DOHH2 (cell line): ENCODE results near the gene WDFY4.

ENCODE experiments used
- EZH2phosphoT487 ChIP-seq: fragments of 200-600 bp; sonication (generic); IDR thresholded peaks from 2 replicates; pipeline ENCODE4 v1.6.1; 2017; ENCODE audit warnings: borderline replicate concordance, mild to moderate bottlenecking, antibody characterized with exemption, low read length, moderate library complexity, mixed read lengths
- TF ChIP-seq, protein P1 (sequence below): fragments of 200-600 bp; sonication (generic); IDR thresholded peaks from one replicate; pipeline ENCODE4 v1.5.1; 2014; ENCODE audit warnings: antibody characterized with exemption, mild to moderate bottlenecking, low read depth, low read length; ENCODE audit not compliant: poor library complexity, severe bottlenecking

DNA sequence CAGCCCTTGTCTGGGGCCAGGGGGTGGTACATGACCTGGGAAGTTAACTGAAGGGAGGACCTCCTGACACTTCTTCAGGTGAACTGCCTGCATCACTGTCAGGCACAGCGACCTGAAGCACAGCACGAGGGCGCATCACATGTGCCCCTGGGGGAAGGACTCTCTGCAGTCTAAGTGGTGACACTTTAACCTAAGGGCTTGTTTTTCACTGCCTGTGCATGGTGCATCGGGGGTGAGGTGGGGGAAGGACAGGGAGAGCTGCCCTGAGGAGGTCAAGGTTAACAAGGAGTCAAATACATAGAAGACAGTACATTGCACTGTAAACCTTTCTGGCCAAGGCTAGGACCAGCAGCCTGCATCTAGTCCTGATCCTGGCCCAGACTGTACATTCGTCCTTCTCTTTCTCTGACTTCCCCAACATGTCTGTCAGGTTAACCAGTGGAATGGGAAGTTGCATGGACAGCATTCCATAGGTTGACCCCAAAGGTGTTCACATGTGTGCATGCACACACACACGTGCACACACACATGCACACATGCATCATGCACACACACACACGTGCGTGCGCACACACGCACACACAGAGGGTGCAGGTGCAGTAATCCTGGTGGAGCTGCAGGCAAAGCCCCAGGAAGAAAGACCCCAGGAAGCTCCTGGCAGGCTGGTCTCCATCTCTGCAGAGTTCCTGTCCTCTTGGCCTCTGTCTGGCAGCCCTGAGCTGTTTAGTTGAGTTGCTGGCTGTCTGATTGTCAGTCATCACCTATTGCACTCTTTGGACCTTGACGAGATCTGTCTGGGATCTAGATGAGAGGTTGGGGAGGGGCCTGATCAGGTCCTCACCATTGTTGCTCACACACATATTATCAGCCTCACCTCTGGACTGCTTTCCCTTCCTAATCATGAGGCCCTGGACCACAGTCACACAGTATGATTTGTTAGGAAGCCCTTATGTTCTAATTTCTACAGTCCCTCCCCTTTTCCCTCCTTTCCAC is 37.8 kb downstream of the WDFY4 start:
- TF ChIP-seq, protein P1, sequence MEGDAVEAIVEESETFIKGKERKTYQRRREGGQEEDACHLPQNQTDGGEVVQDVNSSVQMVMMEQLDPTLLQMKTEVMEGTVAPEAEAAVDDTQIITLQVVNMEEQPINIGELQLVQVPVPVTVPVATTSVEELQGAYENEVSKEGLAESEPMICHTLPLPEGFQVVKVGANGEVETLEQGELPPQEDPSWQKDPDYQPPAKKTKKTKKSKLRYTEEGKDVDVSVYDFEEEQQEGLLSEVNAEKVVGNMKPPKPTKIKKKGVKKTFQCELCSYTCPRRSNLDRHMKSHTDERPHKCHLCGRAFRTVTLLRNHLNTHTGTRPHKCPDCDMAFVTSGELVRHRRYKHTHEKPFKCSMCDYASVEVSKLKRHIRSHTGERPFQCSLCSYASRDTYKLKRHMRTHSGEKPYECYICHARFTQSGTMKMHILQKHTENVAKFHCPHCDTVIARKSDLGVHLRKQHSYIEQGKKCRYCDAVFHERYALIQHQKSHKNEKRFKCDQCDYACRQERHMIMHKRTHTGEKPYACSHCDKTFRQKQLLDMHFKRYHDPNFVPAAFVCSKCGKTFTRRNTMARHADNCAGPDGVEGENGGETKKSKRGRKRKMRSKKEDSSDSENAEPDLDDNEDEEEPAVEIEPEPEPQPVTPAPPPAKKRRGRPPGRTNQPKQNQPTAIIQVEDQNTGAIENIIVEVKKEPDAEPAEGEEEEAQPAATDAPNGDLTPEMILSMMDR, result no peak
- TF ChIP-seq EZH2phosphoT487, result no peak
